GM18508 (cell line): ENCODE data around the gene TRPM1.
A peak's percentile ranks its signal among the peaks of the same experiment; 100 is the strongest.

Source experiments
- ATAC-seq: cut with Tn5 transposase; IDR thresholded peaks from one replicate; pipeline ENCODE4 v1.9.1; 2021; ENCODE audit warnings: moderate number of reproducible peaks; ENCODE audit not compliant: insufficient read depth, unreplicated experiment

TRPM1 gene

GRCh38 chr15:30990446-30991254, 110.9 kb downstream of the TRPM1 start:
- no peak for ATAC-seq

GRCh38 chr15:30990036-30990435, 111.5 kb downstream of the TRPM1 start:
- no peak for ATAC-seq

- no peak for ATAC-seq
Measured at GRCh38 chr15:30985081-30985531, 116.4 kb downstream of the TRPM1 start.

GRCh38 chr15:30984542-30984941, 117.0 kb downstream of the TRPM1 start:
- no peak for ATAC-seq

GRCh38 chr15:30984118-30984517, 117.4 kb downstream of the TRPM1 start:
- ATAC-seq = no peak

GRCh38 chr15:30979457-30979856, 122.1 kb downstream of the TRPM1 start:
- ATAC-seq = no peak

GRCh38 chr15:30978328-30978727, 123.2 kb downstream of the TRPM1 start:
- no peak for ATAC-seq

- peak; percentile 47 for ATAC-seq
Measured at GRCh38 chr15:30974112-30974511, 127.4 kb downstream of the TRPM1 start.

- ATAC-seq = no peak
Measured at GRCh38 chr15:30973379-30973778, 128.1 kb downstream of the TRPM1 start.

- ATAC-seq = no peak
Measured at GRCh38 chr15:30969724-30970123, 131.8 kb downstream of the TRPM1 start.

GRCh38 chr15:30963681-30964080, 137.8 kb downstream of the TRPM1 start:
- no peak for ATAC-seq

GRCh38 chr15:30962659-30963058, 138.9 kb downstream of the TRPM1 start:
- no peak for ATAC-seq

- ATAC-seq = no peak
Measured at GRCh38 chr15:30962079-30962478, 139.4 kb downstream of the TRPM1 start.

GRCh38 chr15:30958219-30958618, 143.3 kb downstream of the TRPM1 start:
- no peak for ATAC-seq

GRCh38 chr15:30956216-30957124, 145.1 kb downstream of the TRPM1 start:
- ATAC-seq = no peak

GRCh38 chr15:30954674-30955073, 146.9 kb downstream of the TRPM1 start:
- ATAC-seq = no peak

GRCh38 chr15:30953731-30954378, 147.7 kb downstream of the TRPM1 start:
- ATAC-seq = no peak

GRCh38 chr15:30953183-30953582, 148.3 kb downstream of the TRPM1 start:
- no peak for ATAC-seq
